Measurements from ENCODE around the gene CDK11B. TPM values are rescaled to one million over a fixed set of nuclear protein-coding genes. Genes with fewer than 3 reads are reported as not detected.
"Not testable (repeated sequence)": the region's sequence is repeated elsewhere in the genome, so short reads cannot be mapped to it uniquely, and the experiment has no call there.

The CDK11B gene
- total and polyA plus RNA-seq, 2 donors (not counting 1 experiment from before 2014, with no cell fraction given): 14.1 to 36.3 TPM

GRCh38 chr1:1596493-1597274 lies 62.1 kb downstream of the CDK11B start:
- H3K27ac Mint-ChIP-seq: no peak overlapping the region
- POLR2A ChIA-PET: interaction anchor here (0.7 kb wide), 1 partner anchor 24 kb away, joined by 4 read pairs; no protein-coding TSS in a partner anchor
- no peak overlapping the region for H3K9ac ChIP-seq (ENCODE audit: low read length)
- no peaks in the 10 kb centered on the region for H3K36me3 ChIP-seq (replicated peaks in 1 of 2; ENCODE audit: control extremely low read depth in 1 of 2, control insufficient read depth in 1 of 2, extremely low read depth in 1 of 2, insufficient read depth in 2 of 2, low read length in 1 of 2)
- intact Hi-C loops (cut with micrococcal nuclease): no loop called here
- H2AFZ ChIP-seq (ENCODE audit: insufficient read depth, low read depth, low read length, poor library complexity, severe bottlenecking): no peak overlapping the region
- H3K9me3 ChIP-seq (ENCODE audit: control extremely low read depth in 1 of 3, control insufficient read depth in 2 of 3, insufficient read depth in 1 of 3, low read length in 2 of 3): peaks cover 0 to 5% (median 0%) of the 10 kb centered on the region in 3 donors
- H3K79me2 ChIP-seq (ENCODE audit: control insufficient read depth, insufficient read depth, low read length): no peaks in the 10 kb centered on the region
- no peak overlapping the region for H3K4me3 Mint-ChIP-seq
- peaks cover 0 to 32% (median 7%) of the 10 kb centered on the region in 4 experiments for H3K27me3 ChIP-seq (replicated peaks in 1 of 4; ENCODE audit: control extremely low read depth in 1 of 4, control insufficient read depth in 3 of 4, insufficient read depth in 4 of 4, low read length in 3 of 4)
- H3K4me3 ChIP-seq (ENCODE audit: control extremely low read depth in 1 of 5, extremely low read depth in 1 of 5, insufficient read depth in 1 of 5, low read depth in 2 of 5, low read length in 4 of 5): no peak overlapping the region
- DNase-seq: peak; percentile 44
- H3K27ac ChIP-seq (ENCODE audit: low read length in 2 of 2): no peak overlapping the region
- H3K4me2 ChIP-seq (replicated peaks; ENCODE audit: low read depth, low read length, poor library complexity, severe bottlenecking): no peak overlapping the region
- 48% methylated on average over 12 of the region's 12 CpGs for WGBS (ENCODE audit: insufficient coverage)
- ATAC-seq (ENCODE audit: low read depth): no peak
- H3K27me3 Mint-ChIP-seq: peaks cover 11% of the 10 kb centered on the region
- H3K9me3 Mint-ChIP-seq (ENCODE audit: insufficient read depth): no peaks in the 10 kb centered on the region
- CTCF ChIA-PET: no interaction called here
- peaks cover 8 to 23% of the 10 kb centered on the region in 2 donors for H3K4me1 ChIP-seq (ENCODE audit: control insufficient read depth in 2 of 2, insufficient read depth in 2 of 2, low read length in 2 of 2)
- H4K20me1 ChIP-seq (ENCODE audit: control insufficient read depth, insufficient read depth, low read length, poor library complexity, severe bottlenecking): no peaks in the 10 kb centered on the region
- TF ChIP-seq CTCF (IDR thresholded peaks at IDR 0.05) (no peak), EZH2 (IDR thresholded peaks at IDR 0.05; ENCODE audit: borderline replicate concordance, insufficient read depth, low read depth, low read length, poor library complexity, severe bottlenecking) (no peak)
- peaks cover 14% of the 10 kb centered on the region for H3K4me1 Mint-ChIP-seq

GRCh38 chr1:1595341-1595740 lies 63.5 kb downstream of the CDK11B start:
- H3K9me3 Mint-ChIP-seq (ENCODE audit: insufficient read depth); H3K4me2 ChIP-seq (replicated peaks; ENCODE audit: low read depth, low read length, poor library complexity, severe bottlenecking); H3K4me3 ChIP-seq (ENCODE audit: control extremely low read depth in 1 of 5, extremely low read depth in 1 of 5, insufficient read depth in 1 of 5, low read depth in 2 of 5, low read length in 4 of 5); H3K27ac Mint-ChIP-seq; intact Hi-C loops (cut with micrococcal nuclease); CTCF ChIA-PET; H3K4me3 Mint-ChIP-seq; DNase-seq; H3K79me2 ChIP-seq (ENCODE audit: control insufficient read depth, insufficient read depth, low read length); H3K27ac ChIP-seq (ENCODE audit: low read length in 2 of 2); H3K9me3 ChIP-seq (ENCODE audit: control extremely low read depth in 1 of 3, control insufficient read depth in 2 of 3, insufficient read depth in 1 of 3, low read length in 2 of 3); H3K9ac ChIP-seq (ENCODE audit: low read length); H4K20me1 ChIP-seq (ENCODE audit: control insufficient read depth, insufficient read depth, low read length, poor library complexity, severe bottlenecking); ATAC-seq (ENCODE audit: low read depth); POLR2A ChIA-PET; H3K36me3 ChIP-seq (replicated peaks in 1 of 2; ENCODE audit: control extremely low read depth in 1 of 2, control insufficient read depth in 1 of 2, extremely low read depth in 1 of 2, insufficient read depth in 2 of 2, low read length in 1 of 2): not testable (repeated sequence)
- Mint-ChIP-seq H3K27me3 (peaks cover 11% of the 10 kb centered on the region), H3K4me1 (peaks cover 12% of the 10 kb centered on the region)
- Histone ChIP-seq H2AFZ (ENCODE audit: insufficient read depth, low read depth, low read length, poor library complexity, severe bottlenecking) (peak overlapping the region; percentile 28), H3K4me1 (ENCODE audit: control insufficient read depth in 2 of 2, insufficient read depth in 2 of 2, low read length in 2 of 2) (peaks cover 5 to 17% of the 10 kb centered on the region in 2 donors), H3K27me3 (replicated peaks in 1 of 4; ENCODE audit: control extremely low read depth in 1 of 4, control insufficient read depth in 3 of 4, insufficient read depth in 4 of 4, low read length in 3 of 4) (peaks cover 0 to 21% (median 6%) of the 10 kb centered on the region in 4 experiments)
- 58% methylated on average over 2 of the region's 2 CpGs for WGBS (ENCODE audit: insufficient coverage)

Data from B cell (primary cell).